ENCODE measurements around the gene SLC1A4. TPM values are rescaled to one million over a fixed set of nuclear protein-coding genes. Genes with fewer than 3 reads are reported as not detected.

Gene SLC1A4
- total and polyA plus RNA-seq, 2 of the 4 experiments (the other 2 are of a cell fraction), result 6.8 to 8.1 TPM

DNA sequence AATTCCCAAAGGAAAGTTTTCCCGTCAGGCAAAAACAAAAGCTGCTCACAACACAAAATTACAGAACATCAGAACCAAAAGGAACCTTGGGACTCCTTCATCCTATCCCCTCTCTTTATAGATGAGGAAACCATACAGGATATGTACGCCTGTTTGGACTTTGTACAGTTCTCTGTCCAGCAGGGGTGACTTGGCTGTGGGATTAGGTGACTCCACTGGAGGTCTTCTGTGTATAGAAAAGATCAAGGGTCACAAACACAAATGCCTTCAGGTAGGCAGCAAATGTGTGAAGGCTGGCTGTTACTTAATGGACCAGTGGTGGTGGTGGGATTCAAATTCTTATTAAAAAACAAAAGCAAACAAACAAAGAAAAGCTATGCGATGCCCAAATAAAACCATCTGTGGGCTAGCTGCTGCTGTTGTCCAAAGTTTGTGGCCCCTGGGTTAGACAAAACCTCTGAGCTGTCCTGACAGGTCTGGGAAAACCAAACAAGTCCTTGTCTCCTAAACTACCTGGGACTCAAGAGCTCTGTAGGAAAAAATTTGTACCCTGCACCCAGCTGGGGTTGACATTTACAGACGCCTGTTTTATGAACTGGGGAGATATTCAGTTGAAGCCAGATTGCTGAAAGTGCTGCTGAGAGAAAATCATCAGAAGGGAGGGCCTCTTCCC is 65.7 kb downstream of the SLC1A4 start:
- Histone ChIP-seq H2AK9ac (replicated peaks; ENCODE audit: low read depth, low read length, poor library complexity) (no peak overlapping the region), H3K9me3 (ENCODE audit: control insufficient read depth, insufficient read depth, low read length) (no peaks in the 10 kb centered on the region), H2BK120ac (ENCODE audit: low read depth, low read length) (no peak overlapping the region), H3K9ac (ENCODE audit: low read depth, low read length) (no peak overlapping the region), H3K14ac (replicated peaks; ENCODE audit: low read depth, low read length) (no peak overlapping the region), H2BK20ac (ENCODE audit: low read depth, low read length) (no peak overlapping the region), H4K8ac (ENCODE audit: low read depth in 2 of 2, low read length in 2 of 2) (no peak overlapping the region), H2AFZ (replicated peaks; ENCODE audit: low read length, poor library complexity) (no peak overlapping the region), H3K27me3 (ENCODE audit: control insufficient read depth, insufficient read depth, low read length) (no peaks in the 10 kb centered on the region), H3K4ac (ENCODE audit: low read depth, low read length) (no peak overlapping the region), H3K23ac (ENCODE audit: low read depth, low read length) (no peak overlapping the region), H3K27ac (ENCODE audit: insufficient read depth, low read length) (no peak overlapping the region), H4K91ac (ENCODE audit: insufficient read depth, low read depth, low read length) (no peak overlapping the region), H4K5ac (ENCODE audit: low read depth, low read length) (no peak overlapping the region), H2AK5ac (ENCODE audit: low read depth, low read length) (no peak overlapping the region), H3K36me3 (ENCODE audit: control insufficient read depth, insufficient read depth, low read length) (no peaks in the 10 kb centered on the region), H3K9me1 (ENCODE audit: insufficient read depth, low read length) (no peaks in the 10 kb centered on the region), H3K4me3 (ENCODE audit: insufficient read depth, low read depth, low read length) (no peak overlapping the region), H2BK15ac (ENCODE audit: low read depth, low read length) (no peak overlapping the region), H3K18ac (ENCODE audit: low read depth, low read length) (no peak overlapping the region), H3K56ac (ENCODE audit: extremely low read depth, insufficient read depth, low read length) (no peak overlapping the region), H3K79me1 (ENCODE audit: low read depth in 1 of 2, low read length in 2 of 2) (peaks cover 13 to 29% of the 10 kb centered on the region in 2 experiments), H4K20me1 (ENCODE audit: insufficient read depth, low read length) (peaks cover 3% of the 10 kb centered on the region; the same call in 1 of the 2 replicates), H3K4me1 (ENCODE audit: control insufficient read depth, insufficient read depth, low read length) (peaks cover 2% of the 10 kb centered on the region; the same call in 1 of the 2 replicates), H2BK5ac (ENCODE audit: low read depth, low read length, poor library complexity, severe bottlenecking) (no peak overlapping the region), H3K4me2 (ENCODE audit: low read depth, low read length) (no peak overlapping the region)
- intact Hi-C loops (cut with micrococcal nuclease), result no loop called here
- ATAC-seq (ENCODE audit: low read depth) (no peak), DNase-seq (no peak)
- CTCF ChIA-PET, result interaction anchor here (1.0 to 2.3 kb wide), 2 partner anchors 114 to 137 kb away, joined by 3 to 7 read pairs; no protein-coding TSS in a partner anchor
- TF ChIP-seq MAZ (IDR thresholded peaks at IDR 0.05; ENCODE audit: borderline replicate concordance, low read depth, low read length), result no peak
- TF ChIP-seq RCOR1 (IDR thresholded peaks at IDR 0.05; ENCODE audit: insufficient replicate concordance, low read length), result no peak
- no peak for TF ChIP-seq POLR2A (IDR thresholded peaks at IDR 0.05; ENCODE audit: low read depth, low read length)
- TF ChIP-seq, protein P1, sequence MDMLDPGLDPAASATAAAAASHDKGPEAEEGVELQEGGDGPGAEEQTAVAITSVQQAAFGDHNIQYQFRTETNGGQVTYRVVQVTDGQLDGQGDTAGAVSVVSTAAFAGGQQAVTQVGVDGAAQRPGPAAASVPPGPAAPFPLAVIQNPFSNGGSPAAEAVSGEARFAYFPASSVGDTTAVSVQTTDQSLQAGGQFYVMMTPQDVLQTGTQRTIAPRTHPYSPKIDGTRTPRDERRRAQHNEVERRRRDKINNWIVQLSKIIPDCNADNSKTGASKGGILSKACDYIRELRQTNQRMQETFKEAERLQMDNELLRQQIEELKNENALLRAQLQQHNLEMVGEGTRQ (IDR thresholded peaks at IDR 0.05; ENCODE audit: low read depth, low read length), result no peak
- no peak for TF ChIP-seq RAD21 (IDR thresholded peaks at IDR 0.05; ENCODE audit: low read length)
- no peak for TF ChIP-seq CHD1 (IDR thresholded peaks at IDR 0.05; ENCODE audit: low read depth, low read length)
- TF ChIP-seq, protein P2, sequence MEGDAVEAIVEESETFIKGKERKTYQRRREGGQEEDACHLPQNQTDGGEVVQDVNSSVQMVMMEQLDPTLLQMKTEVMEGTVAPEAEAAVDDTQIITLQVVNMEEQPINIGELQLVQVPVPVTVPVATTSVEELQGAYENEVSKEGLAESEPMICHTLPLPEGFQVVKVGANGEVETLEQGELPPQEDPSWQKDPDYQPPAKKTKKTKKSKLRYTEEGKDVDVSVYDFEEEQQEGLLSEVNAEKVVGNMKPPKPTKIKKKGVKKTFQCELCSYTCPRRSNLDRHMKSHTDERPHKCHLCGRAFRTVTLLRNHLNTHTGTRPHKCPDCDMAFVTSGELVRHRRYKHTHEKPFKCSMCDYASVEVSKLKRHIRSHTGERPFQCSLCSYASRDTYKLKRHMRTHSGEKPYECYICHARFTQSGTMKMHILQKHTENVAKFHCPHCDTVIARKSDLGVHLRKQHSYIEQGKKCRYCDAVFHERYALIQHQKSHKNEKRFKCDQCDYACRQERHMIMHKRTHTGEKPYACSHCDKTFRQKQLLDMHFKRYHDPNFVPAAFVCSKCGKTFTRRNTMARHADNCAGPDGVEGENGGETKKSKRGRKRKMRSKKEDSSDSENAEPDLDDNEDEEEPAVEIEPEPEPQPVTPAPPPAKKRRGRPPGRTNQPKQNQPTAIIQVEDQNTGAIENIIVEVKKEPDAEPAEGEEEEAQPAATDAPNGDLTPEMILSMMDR (conservative IDR thresholded peaks at IDR 0.05; ENCODE audit: low read depth, low read length), result no peak
- no peak for TF ChIP-seq FOS (IDR thresholded peaks at IDR 0.05; ENCODE audit: low read depth, low read length)
- TF ChIP-seq BHLHE40 (IDR thresholded peaks at IDR 0.05; ENCODE audit: low read depth, low read length), result no peak
- no peak for TF ChIP-seq NFE2L2 (IDR thresholded peaks at IDR 0.05; ENCODE audit: low read depth, low read length)
- POLR2A ChIA-PET (ENCODE audit: unreplicated experiment), result interaction anchor here (0.5 kb wide), 1 partner anchor 401 kb away, joined by 3 read pairs; the partner anchor contains the start of gene SERTAD2
- WGBS, 2 experiments (ENCODE audit: extremely low coverage in 2 of 2, insufficient read length in 1 of 2), result 17% methylated on average over 1 of the region's 4 CpGs; no CpG with 5 or more reads in 1 of the 2 experiments
- no TSS peak for BruUV-seq (replicated peaks)
- dilution Hi-C loops (cut with HindIII; ENCODE audit: low sequenced_read_pairs, unreplicated experiment), result no loop called here
- in situ Hi-C loops (cut with MboI; ENCODE audit: low sequenced_read_pairs), result loop anchor here (25.0 kb wide), 1 partner anchor 507 kb away; no protein-coding TSS in a partner anchor

Measured in IMR-90 (cell line).